Neural cell (in vitro differentiated cells): ENCODE results near the gene PRKCE. TPM values are rescaled to one million over a fixed set of nuclear protein-coding genes. Genes with fewer than 3 reads are reported as not detected.
"Not testable (repeated sequence)": the region's sequence is repeated elsewhere in the genome, so short reads cannot be mapped to it uniquely, and the experiment has no call there.

Source experiments
- H2AFZ ChIP-seq: fragments of 200-600, 300-800 bp; sonication (generic), shearing (Covaris generic); 2 replicates; pipeline ENCODE4 v1.6.0; 2014; ENCODE audit warnings: low read depth, mild to moderate bottlenecking, antibody characterized with exemption, low read length, moderate library complexity
- H3F3A ChIP-seq: fragments of 200-600 bp; shearing (Covaris generic); 2 replicates; pipeline ENCODE4 v1.6.1; 2016; ENCODE audit warnings: mild to moderate bottlenecking, moderate library complexity, mixed read lengths, antibody characterized with exemption, low read length; ENCODE audit not compliant: insufficient read depth, poor library complexity, severe bottlenecking
- H3K27ac ChIP-seq: fragments of 200-600, 300-800 bp; sonication (generic), shearing (Covaris generic); 2 replicates; pipeline ENCODE4 v1.5.1; 2014; ENCODE audit warnings: mild to moderate bottlenecking, low read length, moderate library complexity
- H3K27me3 ChIP-seq: fragments of 300-800, 200-600 bp; sonication (generic), shearing (Covaris generic); 2 replicates; pipeline ENCODE4 v1.6.0; 2014; ENCODE audit warnings: mild to moderate bottlenecking, low read depth, low read length, moderate library complexity; ENCODE audit not compliant: insufficient read depth
- H3K36me3 ChIP-seq: fragments of 300-800, 200-600 bp; sonication (generic), shearing (Covaris generic); 2 replicates; pipeline ENCODE4 v1.5.1; 2014; ENCODE audit warnings: mild to moderate bottlenecking, antibody characterized with exemption, low read length, moderate library complexity; ENCODE audit not compliant: insufficient read depth
- H3K4me2 ChIP-seq: fragments of 300-800, 200-600 bp; sonication (generic), shearing (Covaris generic); 2 replicates; pipeline ENCODE4 v1.6.0; 2014; ENCODE audit warnings: mild to moderate bottlenecking, low read length
- H3K4me3 ChIP-seq: fragments of 300-800, 200-600 bp; sonication (generic), shearing (Covaris generic); 2 replicates; pipeline ENCODE4 v1.5.1; 2014; ENCODE audit warnings: mild to moderate bottlenecking, low read length, moderate library complexity
- H3K79me2 ChIP-seq: fragments of 200-600 bp; shearing (Covaris generic); replicated peaks from 2 replicates; pipeline ENCODE4 v1.6.0; 2014; ENCODE audit warnings: mild to moderate bottlenecking, low read length, moderate library complexity; ENCODE audit not compliant: insufficient read depth
- H3K9ac ChIP-seq: fragments of 300-800, 200-600 bp; sonication (generic), shearing (Covaris generic); 2 replicates; pipeline ENCODE4 v1.6.1; 2016; ENCODE audit warnings: mild to moderate bottlenecking, low read length, mixed read lengths
- H3K9me2 ChIP-seq: fragments of 200-600 bp; shearing (Covaris generic); 2 replicates; pipeline ENCODE4 v1.6.1; 2016; ENCODE audit warnings: mild to moderate bottlenecking, low read length, mixed read lengths; ENCODE audit not compliant: insufficient read depth
- H3K9me3 ChIP-seq: fragments of 200-600, 300-800 bp; sonication (generic), shearing (Covaris generic); 2 replicates; pipeline ENCODE4 v1.6.1; 2016; ENCODE audit warnings: mild to moderate bottlenecking, mixed run types, low read length, moderate library complexity, mixed read lengths
- H4K20me1 ChIP-seq: fragments of 200-600 bp; shearing (Covaris generic); 2 replicates; pipeline ENCODE4 v1.6.1; 2016; ENCODE audit warnings: mild to moderate bottlenecking, mixed run types; ENCODE audit not compliant: insufficient read depth
- EP300 ChIP-seq: fragments of 450-650 bp; conservative IDR thresholded peaks from 2 replicates; pipeline ENCODE4 v1.6.1; 2014; ENCODE audit warnings: antibody characterized with exemption, mild to moderate bottlenecking, moderate library complexity; ENCODE audit not compliant: poor library complexity, severe bottlenecking
- EZH2 ChIP-seq: fragments of 200-600, 300-800 bp; shearing (Covaris generic), sonication (generic); IDR thresholded peaks from 2 replicates; pipeline ENCODE4 v1.6.1; 2014; ENCODE audit warnings: antibody characterized with exemption, low read length, borderline replicate concordance, mild to moderate bottlenecking; ENCODE audit not compliant: insufficient read depth, poor library complexity, severe bottlenecking
- MXI1 ChIP-seq: fragments of 450-650 bp; conservative IDR thresholded peaks from 2 replicates; pipeline ENCODE4 v1.6.1; 2014; ENCODE audit warnings: antibody characterized with exemption, mild to moderate bottlenecking; ENCODE audit not compliant: poor library complexity, severe bottlenecking
- POLR2AphosphoS5 ChIP-seq: IDR thresholded peaks from 2 replicates; pipeline ENCODE4 v1.6.1; 2012
- RAD21 ChIP-seq: fragments of 450-650 bp; conservative IDR thresholded peaks from 2 replicates; pipeline ENCODE4 v1.6.1; 2014; ENCODE audit warnings: antibody characterized with exemption, mild to moderate bottlenecking, moderate library complexity
- SMC3 ChIP-seq: fragments of 450-650 bp; conservative IDR thresholded peaks from 2 replicates; pipeline ENCODE4 v1.6.1; 2014; ENCODE audit warnings: antibody characterized with exemption, mild to moderate bottlenecking, moderate library complexity; ENCODE audit not compliant: poor library complexity
- TAF1 ChIP-seq: IDR thresholded peaks from 2 replicates; pipeline ENCODE4 v1.6.1; 2012; ENCODE audit warnings: low read depth
- polyA plus RNA-seq: library from polyadenylated mRNA; depleted of rRNA; stranded (reverse); fragments of >200 nt; gene quantifications from 2 replicates; pipeline ENCODE4 v1.2.3, GENCODE V29; 2014
- TF ChIP-seq, protein P1 (sequence below): fragments of 450-650 bp; IDR thresholded peaks from 2 replicates; pipeline ENCODE4 v1.5.1; 2014; ENCODE audit warnings: antibody characterized with exemption, mild to moderate bottlenecking, moderate library complexity; ENCODE audit not compliant: poor library complexity, severe bottlenecking
- TF ChIP-seq, protein P2 (sequence below): IDR thresholded peaks from 2 replicates; pipeline ENCODE4 v1.6.1; 2012; ENCODE audit warnings: borderline replicate concordance

The PRKCE gene
- polyA plus RNA-seq, 1 donor from 2014 or later, result 5.4 TPM

DNA sequence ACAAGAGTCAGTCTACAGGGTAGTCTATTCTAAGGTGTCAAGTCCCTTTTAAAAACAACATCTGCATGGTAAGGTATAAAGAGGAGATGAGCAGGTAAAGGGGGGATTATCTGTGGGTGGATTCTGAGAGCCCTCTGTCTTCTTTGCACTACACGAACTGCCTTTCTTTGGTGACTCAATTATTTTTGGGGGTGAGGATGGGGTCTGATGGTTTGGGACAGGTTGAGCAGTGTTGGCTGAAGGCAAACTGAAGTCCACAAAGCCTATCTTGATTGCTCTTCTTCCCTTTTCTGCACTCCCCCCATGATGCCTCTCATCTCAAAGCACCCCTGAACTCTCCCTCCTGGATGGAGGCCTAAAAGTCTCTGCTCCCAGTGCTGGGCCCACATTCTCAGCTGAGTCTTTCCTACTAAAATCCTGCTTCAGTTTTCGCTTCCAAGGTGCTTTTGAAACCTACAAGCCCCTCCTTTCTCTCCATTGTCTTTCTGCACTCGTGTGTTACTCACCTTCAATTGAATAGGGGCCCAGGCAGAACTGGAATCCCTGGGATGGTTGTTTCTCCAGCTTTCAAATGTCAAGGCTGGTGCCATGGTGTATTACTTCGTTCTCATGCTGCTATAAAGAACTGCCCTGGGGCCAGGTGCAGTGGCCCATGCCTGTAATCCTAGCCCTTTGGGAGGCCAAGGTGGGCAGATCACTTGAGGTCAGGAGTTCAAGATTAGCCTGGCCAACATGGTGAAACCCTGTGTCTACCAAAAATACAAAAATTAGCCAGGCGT is 64.3 kb downstream of the PRKCE start:
- Histone ChIP-seq H3K4me3 (no peak overlapping the region), H3K36me3 (no peaks in the 10 kb centered on the region), H3K27me3 (no peaks in the 10 kb centered on the region), H3K27ac (no peak overlapping the region), H3F3A (no peaks in the 10 kb centered on the region), H3K9ac (no peak overlapping the region), H3K9me3 (no peaks in the 10 kb centered on the region), H3K9me2 (no peaks in the 10 kb centered on the region), H4K20me1 (no peaks in the 10 kb centered on the region), H3K79me2 (no peaks in the 10 kb centered on the region), H2AFZ (no peak overlapping the region), H3K4me2 (no peak overlapping the region)
- TF ChIP-seq SMC3 (no peak), MXI1 (no peak), EP300 (no peak), RAD21 (no peak), TAF1 (no peak), EZH2 (no peak), POLR2AphosphoS5 (no peak)
- TF ChIP-seq, protein P1, sequence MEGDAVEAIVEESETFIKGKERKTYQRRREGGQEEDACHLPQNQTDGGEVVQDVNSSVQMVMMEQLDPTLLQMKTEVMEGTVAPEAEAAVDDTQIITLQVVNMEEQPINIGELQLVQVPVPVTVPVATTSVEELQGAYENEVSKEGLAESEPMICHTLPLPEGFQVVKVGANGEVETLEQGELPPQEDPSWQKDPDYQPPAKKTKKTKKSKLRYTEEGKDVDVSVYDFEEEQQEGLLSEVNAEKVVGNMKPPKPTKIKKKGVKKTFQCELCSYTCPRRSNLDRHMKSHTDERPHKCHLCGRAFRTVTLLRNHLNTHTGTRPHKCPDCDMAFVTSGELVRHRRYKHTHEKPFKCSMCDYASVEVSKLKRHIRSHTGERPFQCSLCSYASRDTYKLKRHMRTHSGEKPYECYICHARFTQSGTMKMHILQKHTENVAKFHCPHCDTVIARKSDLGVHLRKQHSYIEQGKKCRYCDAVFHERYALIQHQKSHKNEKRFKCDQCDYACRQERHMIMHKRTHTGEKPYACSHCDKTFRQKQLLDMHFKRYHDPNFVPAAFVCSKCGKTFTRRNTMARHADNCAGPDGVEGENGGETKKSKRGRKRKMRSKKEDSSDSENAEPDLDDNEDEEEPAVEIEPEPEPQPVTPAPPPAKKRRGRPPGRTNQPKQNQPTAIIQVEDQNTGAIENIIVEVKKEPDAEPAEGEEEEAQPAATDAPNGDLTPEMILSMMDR, result no peak
- TF ChIP-seq, protein P2, sequence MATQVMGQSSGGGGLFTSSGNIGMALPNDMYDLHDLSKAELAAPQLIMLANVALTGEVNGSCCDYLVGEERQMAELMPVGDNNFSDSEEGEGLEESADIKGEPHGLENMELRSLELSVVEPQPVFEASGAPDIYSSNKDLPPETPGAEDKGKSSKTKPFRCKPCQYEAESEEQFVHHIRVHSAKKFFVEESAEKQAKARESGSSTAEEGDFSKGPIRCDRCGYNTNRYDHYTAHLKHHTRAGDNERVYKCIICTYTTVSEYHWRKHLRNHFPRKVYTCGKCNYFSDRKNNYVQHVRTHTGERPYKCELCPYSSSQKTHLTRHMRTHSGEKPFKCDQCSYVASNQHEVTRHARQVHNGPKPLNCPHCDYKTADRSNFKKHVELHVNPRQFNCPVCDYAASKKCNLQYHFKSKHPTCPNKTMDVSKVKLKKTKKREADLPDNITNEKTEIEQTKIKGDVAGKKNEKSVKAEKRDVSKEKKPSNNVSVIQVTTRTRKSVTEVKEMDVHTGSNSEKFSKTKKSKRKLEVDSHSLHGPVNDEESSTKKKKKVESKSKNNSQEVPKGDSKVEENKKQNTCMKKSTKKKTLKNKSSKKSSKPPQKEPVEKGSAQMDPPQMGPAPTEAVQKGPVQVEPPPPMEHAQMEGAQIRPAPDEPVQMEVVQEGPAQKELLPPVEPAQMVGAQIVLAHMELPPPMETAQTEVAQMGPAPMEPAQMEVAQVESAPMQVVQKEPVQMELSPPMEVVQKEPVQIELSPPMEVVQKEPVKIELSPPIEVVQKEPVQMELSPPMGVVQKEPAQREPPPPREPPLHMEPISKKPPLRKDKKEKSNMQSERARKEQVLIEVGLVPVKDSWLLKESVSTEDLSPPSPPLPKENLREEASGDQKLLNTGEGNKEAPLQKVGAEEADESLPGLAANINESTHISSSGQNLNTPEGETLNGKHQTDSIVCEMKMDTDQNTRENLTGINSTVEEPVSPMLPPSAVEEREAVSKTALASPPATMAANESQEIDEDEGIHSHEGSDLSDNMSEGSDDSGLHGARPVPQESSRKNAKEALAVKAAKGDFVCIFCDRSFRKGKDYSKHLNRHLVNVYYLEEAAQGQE, result no peak

DNA sequence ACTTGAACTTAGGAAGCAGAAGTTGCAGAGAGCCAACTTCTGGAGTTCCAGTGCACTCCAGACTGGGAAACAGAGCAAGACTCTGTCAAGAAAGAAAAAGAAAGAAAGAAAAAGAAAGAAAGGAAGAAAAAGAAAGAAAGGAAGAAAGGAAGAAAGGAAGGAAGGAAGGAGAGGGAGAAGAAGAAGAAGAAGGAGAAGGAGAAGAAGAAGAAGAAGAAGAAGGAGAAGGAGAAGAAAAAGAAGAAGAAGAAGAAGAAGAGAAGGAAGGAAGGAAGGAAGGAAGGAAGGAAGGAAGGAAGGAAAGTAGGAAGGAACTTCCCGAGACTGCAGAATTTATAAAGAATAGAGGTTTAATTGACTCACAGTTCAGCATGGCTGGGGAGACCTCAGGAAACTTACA is 65.0 kb downstream of the PRKCE start:
- H3K9me3 ChIP-seq, H3K9me2 ChIP-seq, H3K4me2 ChIP-seq, H3K27me3 ChIP-seq, H3K9ac ChIP-seq, H3F3A ChIP-seq, H4K20me1 ChIP-seq, H3K36me3 ChIP-seq, H2AFZ ChIP-seq, H3K4me3 ChIP-seq, H3K27ac ChIP-seq, H3K79me2 ChIP-seq: not testable (repeated sequence)
